Astrocyte (in vitro differentiated cells and primary cell): Measurements from ENCODE around the gene PTPRE. TPM values are rescaled to one million over a fixed set of nuclear protein-coding genes. Genes with fewer than 3 reads are reported as not detected.

Experiments
- DNase-seq: peaks from one replicate; pipeline ENCODE4 v3.0.0-alpha.2; 2010; ENCODE audit warnings: low read depth
- FAIRE-seq: peaks from 2 replicates; lab custom pipeline; 2011; peaks lifted over from hg19 to GRCh38; lab: Jason Lieb, UNC
- H2AFZ ChIP-seq: 2 replicates; pipeline ENCODE4 v1.6.0; 2012; ENCODE audit warnings: low read depth, low read length, inconsistent platforms
- H3K27ac ChIP-seq: 2 replicates; pipeline ENCODE4 v1.5.1; 2011; ENCODE audit warnings: low read depth, low read length, inconsistent platforms
- H3K27me3 ChIP-seq: 2 replicates; pipeline ENCODE4 v1.6.0; 2011; ENCODE audit warnings: low read length, inconsistent platforms; ENCODE audit not compliant: insufficient read depth
- H3K36me3 ChIP-seq: 2 replicates; pipeline ENCODE4 v1.5.1; 2011; ENCODE audit warnings: low read length, inconsistent platforms; ENCODE audit not compliant: insufficient read depth
- H3K4me1 ChIP-seq: 2 replicates; pipeline ENCODE4 v1.5.1; 2011; ENCODE audit warnings: low read length, inconsistent platforms; ENCODE audit not compliant: insufficient read depth
- H3K4me2 ChIP-seq: 2 replicates; pipeline ENCODE4 v1.6.0; 2012; ENCODE audit warnings: low read length, inconsistent platforms
- H3K4me3 ChIP-seq: 2 replicates; pipeline ENCODE4 v1.5.1; 2011; ENCODE audit warnings: low read depth, mild to moderate bottlenecking, low read length, inconsistent platforms; ENCODE audit not compliant: insufficient read depth
- H3K79me2 ChIP-seq: 2 replicates; pipeline ENCODE4 v1.6.0; 2012; ENCODE audit warnings: mild to moderate bottlenecking, low read length, inconsistent platforms; ENCODE audit not compliant: insufficient read depth
- H3K9ac ChIP-seq: 2 replicates; pipeline ENCODE4 v1.6.0; 2012; ENCODE audit warnings: mild to moderate bottlenecking, low read length, inconsistent platforms
- H3K9me3 ChIP-seq: 2 replicates; pipeline ENCODE4 v1.5.1; 2012; ENCODE audit warnings: low read depth, mild to moderate bottlenecking, low read length, inconsistent platforms; ENCODE audit not compliant: insufficient read depth
- H4K20me1 ChIP-seq: 2 replicates; pipeline ENCODE4 v1.6.0; 2012; ENCODE audit warnings: low read length, inconsistent platforms; ENCODE audit not compliant: insufficient read depth
- H3K27ac Mint-ChIP-seq: one replicate; pipeline ENCODE4 v1.8.0; 2021; ENCODE audit warnings: mild to moderate bottlenecking, mixed read lengths; ENCODE audit not compliant: unreplicated experiment
- H3K27me3 Mint-ChIP-seq: one replicate; pipeline ENCODE4 v1.8.0; 2021; ENCODE audit warnings: low read depth, mixed read lengths; ENCODE audit not compliant: unreplicated experiment
- H3K36me3 Mint-ChIP-seq: one replicate; pipeline ENCODE4 v1.8.0; 2021; ENCODE audit warnings: low read depth, mixed read lengths; ENCODE audit not compliant: unreplicated experiment
- H3K4me1 Mint-ChIP-seq: one replicate; pipeline ENCODE4 v1.8.0; 2021; ENCODE audit warnings: low read depth, mixed read lengths; ENCODE audit not compliant: unreplicated experiment
- H3K4me3 Mint-ChIP-seq: one replicate; pipeline ENCODE4 v1.8.0; 2021; ENCODE audit warnings: mild to moderate bottlenecking, moderate library complexity, mixed read lengths; ENCODE audit not compliant: unreplicated experiment
- H3K9me3 Mint-ChIP-seq: one replicate; pipeline ENCODE4 v1.8.0; 2021; ENCODE audit warnings: mild to moderate bottlenecking, mixed read lengths; ENCODE audit not compliant: unreplicated experiment
- EZH2 ChIP-seq: IDR thresholded peaks from 2 replicates; pipeline ENCODE4 v1.6.1; 2012; ENCODE audit warnings: mild to moderate bottlenecking, low read length, inconsistent platforms; ENCODE audit not compliant: insufficient read depth
- total RNA-seq: library from RNA; stranded (reverse); gene quantifications from 2 replicates; pipeline ENCODE4 v1.2.1, GENCODE V29; 2021
- TF ChIP-seq, protein P1 (sequence below): IDR thresholded peaks from 2 replicates; pipeline ENCODE4 v1.5.1; 2011; ENCODE audit warnings: low read depth, mild to moderate bottlenecking, inconsistent platforms, low read length, moderate library complexity; ENCODE audit not compliant: insufficient read depth

Gene PTPRE
- total RNA-seq, 1 donor from 2014 or later = 14.1 TPM

DNA sequence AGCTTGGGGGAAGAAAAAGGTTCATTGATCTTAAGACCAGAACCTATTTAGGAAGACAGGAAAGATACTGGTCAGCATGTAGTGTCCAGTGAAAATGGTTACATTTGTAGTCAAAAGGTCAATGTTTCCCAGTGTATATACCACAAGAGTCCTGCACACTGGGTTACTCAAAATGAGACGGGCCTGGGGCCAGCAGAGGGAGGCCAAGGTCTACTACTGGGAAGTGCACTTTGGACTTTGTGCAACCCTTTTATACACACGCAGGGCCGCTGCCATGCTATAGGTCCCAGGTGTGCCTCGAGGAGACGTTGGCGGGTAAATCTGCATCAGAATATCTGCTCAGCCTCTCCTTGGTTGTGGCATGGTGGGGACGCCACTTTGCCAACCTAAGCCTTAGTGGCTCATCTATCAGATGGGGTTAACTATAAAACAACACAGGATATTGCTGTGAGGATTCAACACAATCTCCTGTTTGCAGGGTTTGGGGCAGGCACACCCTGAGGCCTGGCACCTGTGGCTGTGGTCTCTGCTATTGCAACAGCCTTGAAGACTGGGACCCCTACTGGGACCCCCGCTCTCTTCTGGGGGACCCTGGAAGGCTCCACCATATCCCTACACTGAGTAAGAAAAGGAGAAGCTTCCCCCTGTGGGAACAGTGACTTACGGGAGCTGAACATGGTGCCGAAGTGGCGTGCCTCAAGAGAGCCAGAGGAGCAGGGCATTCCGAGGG lies 33.9 kb upstream of the PTPRE start:
- H3K9me3 ChIP-seq = no peaks in the 10 kb centered on the region
- H3K4me2 ChIP-seq = no peak overlapping the region
- H3K4me1 Mint-ChIP-seq = peaks cover 17% of the 10 kb centered on the region
- H3K4me3 Mint-ChIP-seq = no peak overlapping the region
- no peak for DNase-seq
- H4K20me1 ChIP-seq = no peaks in the 10 kb centered on the region
- H3K36me3 Mint-ChIP-seq = no peaks in the 10 kb centered on the region
- H2AFZ ChIP-seq = no peak overlapping the region
- peaks cover 2% of the 10 kb centered on the region for H3K27me3 ChIP-seq
- peaks cover 13% of the 10 kb centered on the region for H3K9me3 Mint-ChIP-seq
- no peak overlapping the region for H3K27ac ChIP-seq
- H3K27ac Mint-ChIP-seq = no peak overlapping the region
- H3K4me3 ChIP-seq = no peak overlapping the region
- peaks cover 13% of the 10 kb centered on the region for H3K27me3 Mint-ChIP-seq
- H3K36me3 ChIP-seq = no peaks in the 10 kb centered on the region
- no peaks in the 10 kb centered on the region for H3K79me2 ChIP-seq
- H3K4me1 ChIP-seq = no peaks in the 10 kb centered on the region
- TF ChIP-seq, protein P1, sequence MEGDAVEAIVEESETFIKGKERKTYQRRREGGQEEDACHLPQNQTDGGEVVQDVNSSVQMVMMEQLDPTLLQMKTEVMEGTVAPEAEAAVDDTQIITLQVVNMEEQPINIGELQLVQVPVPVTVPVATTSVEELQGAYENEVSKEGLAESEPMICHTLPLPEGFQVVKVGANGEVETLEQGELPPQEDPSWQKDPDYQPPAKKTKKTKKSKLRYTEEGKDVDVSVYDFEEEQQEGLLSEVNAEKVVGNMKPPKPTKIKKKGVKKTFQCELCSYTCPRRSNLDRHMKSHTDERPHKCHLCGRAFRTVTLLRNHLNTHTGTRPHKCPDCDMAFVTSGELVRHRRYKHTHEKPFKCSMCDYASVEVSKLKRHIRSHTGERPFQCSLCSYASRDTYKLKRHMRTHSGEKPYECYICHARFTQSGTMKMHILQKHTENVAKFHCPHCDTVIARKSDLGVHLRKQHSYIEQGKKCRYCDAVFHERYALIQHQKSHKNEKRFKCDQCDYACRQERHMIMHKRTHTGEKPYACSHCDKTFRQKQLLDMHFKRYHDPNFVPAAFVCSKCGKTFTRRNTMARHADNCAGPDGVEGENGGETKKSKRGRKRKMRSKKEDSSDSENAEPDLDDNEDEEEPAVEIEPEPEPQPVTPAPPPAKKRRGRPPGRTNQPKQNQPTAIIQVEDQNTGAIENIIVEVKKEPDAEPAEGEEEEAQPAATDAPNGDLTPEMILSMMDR = no peak
- TF ChIP-seq EZH2 = no peak
- no peak for FAIRE-seq
- H3K9ac ChIP-seq = no peak overlapping the region

DNA sequence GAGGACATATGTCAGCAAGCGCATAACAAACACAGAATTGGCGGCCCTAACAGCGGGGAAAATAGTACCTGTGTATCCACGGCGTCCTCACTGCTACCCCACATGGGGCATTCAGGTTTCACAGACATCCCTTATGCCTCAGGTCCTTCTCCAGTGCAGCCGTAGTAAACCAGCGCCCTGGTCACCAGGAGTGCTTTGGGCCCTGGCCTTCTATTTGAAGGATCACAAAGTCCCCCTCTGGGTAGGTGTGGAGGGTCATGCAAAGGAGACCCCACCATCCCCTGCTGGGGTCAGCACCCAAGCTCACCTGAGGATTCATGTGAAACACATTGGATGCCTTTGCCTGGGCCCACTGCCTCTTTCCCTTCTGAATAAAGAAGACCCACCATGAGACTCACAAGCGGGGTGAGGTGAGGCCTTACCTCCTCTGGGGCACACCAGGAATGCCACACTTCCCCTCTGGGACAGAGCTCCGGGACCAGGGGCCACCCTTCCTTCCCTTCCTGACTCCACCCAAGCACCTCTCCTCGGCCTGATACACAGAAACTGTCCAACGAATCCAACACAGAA lies 32.9 kb upstream of the PTPRE start:
- H3K27me3 ChIP-seq = peaks cover 4% of the 10 kb centered on the region
- no peaks in the 10 kb centered on the region for H3K79me2 ChIP-seq
- no peaks in the 10 kb centered on the region for H3K4me1 ChIP-seq
- H3K4me3 ChIP-seq = no peak overlapping the region
- no peak overlapping the region for H3K27ac Mint-ChIP-seq
- H3K4me3 Mint-ChIP-seq = no peak overlapping the region
- no peak overlapping the region for H2AFZ ChIP-seq
- H3K4me2 ChIP-seq = no peak overlapping the region
- no peaks in the 10 kb centered on the region for H3K36me3 ChIP-seq
- peaks cover 17% of the 10 kb centered on the region for H3K4me1 Mint-ChIP-seq
- peaks cover 16% of the 10 kb centered on the region for H3K27me3 Mint-ChIP-seq
- no peak overlapping the region for H3K27ac ChIP-seq
- H4K20me1 ChIP-seq = no peaks in the 10 kb centered on the region
- FAIRE-seq (no peak), DNase-seq (no peak)
- no peak overlapping the region for H3K9ac ChIP-seq
- TF ChIP-seq, protein P1 = no peak
- peaks cover 11% of the 10 kb centered on the region for H3K9me3 Mint-ChIP-seq
- no peaks in the 10 kb centered on the region for H3K36me3 Mint-ChIP-seq
- H3K9me3 ChIP-seq = no peaks in the 10 kb centered on the region
